OCI-LY1 (cell line): ENCODE measurements around the gene D2HGDH.

Experiments
- H2AFZ ChIP-seq: fragments of 200-600 bp; sonication (generic), shearing (Covaris generic); 2 replicates; pipeline ENCODE4 v1.6.0; 2014; ENCODE audit warnings: antibody characterized with exemption, mild to moderate bottlenecking, low read length
- H3F3A ChIP-seq: fragments of 200-600 bp; sonication (generic), shearing (Covaris generic); 2 replicates; pipeline ENCODE4 v1.6.0; 2014; ENCODE audit warnings: mild to moderate bottlenecking, antibody characterized with exemption, low read length, moderate library complexity; ENCODE audit not compliant: insufficient read depth
- H3K27ac ChIP-seq: fragments of 200-600 bp; sonication (generic); 2 replicates; pipeline ENCODE4 v1.5.1; 2014; ENCODE audit warnings: low read length, mixed run types, mild to moderate bottlenecking, low read depth; ENCODE audit not compliant: poor library complexity, severe bottlenecking
- H3K27me3 ChIP-seq: fragments of 200-600 bp; sonication (generic); 2 replicates; pipeline ENCODE4 v1.6.0; 2014; ENCODE audit warnings: antibody characterized with exemption, mild to moderate bottlenecking, low read length, moderate library complexity; ENCODE audit not compliant: insufficient read depth
- H3K36me3 ChIP-seq: fragments of 200-600 bp; sonication (generic); 2 replicates; pipeline ENCODE4 v1.6.1; 2014; ENCODE audit warnings: mild to moderate bottlenecking, antibody characterized with exemption, low read length, moderate library complexity, mixed read lengths; ENCODE audit not compliant: insufficient read depth
- H3K4me1 ChIP-seq: fragments of 200-600 bp; sonication (generic); 2 replicates; pipeline ENCODE4 v1.5.1; 2014; ENCODE audit warnings: mild to moderate bottlenecking, low read length, moderate library complexity; ENCODE audit not compliant: insufficient read depth, severe bottlenecking
- H3K4me2 ChIP-seq: fragments of 200-600 bp; sonication (generic), shearing (Covaris generic); 2 replicates; pipeline ENCODE4 v1.6.1; 2014; ENCODE audit warnings: low read length
- H3K4me3 ChIP-seq: fragments of 200-600 bp; sonication (generic); 2 replicates; pipeline ENCODE4 v1.5.1; 2014; ENCODE audit warnings: low read length, low read depth, mild to moderate bottlenecking, mixed read lengths; ENCODE audit not compliant: poor library complexity, severe bottlenecking
- H3K79me2 ChIP-seq: fragments of 200-600 bp; shearing (Covaris generic); 2 replicates; pipeline ENCODE4 v1.6.1; 2016; ENCODE audit warnings: mixed run types, low read length, mixed read lengths; ENCODE audit not compliant: insufficient read depth
- H3K9ac ChIP-seq: fragments of 200-600 bp; sonication (generic), shearing (Covaris generic); 2 replicates; pipeline ENCODE4 v1.6.1; 2014; ENCODE audit warnings: mild to moderate bottlenecking, low read length, mixed read lengths
- H3K9me2 ChIP-seq: fragments of 200-600 bp; sonication (generic), shearing (Covaris generic); 2 replicates; pipeline ENCODE4 v1.6.1; 2014; ENCODE audit warnings: low read depth, mild to moderate bottlenecking, low read length, mixed read lengths
- H3K9me3 ChIP-seq: fragments of 200-600 bp; shearing (Covaris generic); 2 replicates; pipeline ENCODE4 v1.6.1; 2014; ENCODE audit warnings: low read length, mixed read lengths
- H4K20me1 ChIP-seq: fragments of 200-600 bp; sonication (generic), shearing (Covaris generic); 2 replicates; pipeline ENCODE4 v1.6.0; 2016; ENCODE audit warnings: mild to moderate bottlenecking, low read length; ENCODE audit not compliant: insufficient read depth
- EZH2 ChIP-seq: fragments of 200-600 bp; sonication (generic), shearing (Covaris generic); IDR thresholded peaks from 2 replicates; pipeline ENCODE4 v1.8.0; 2017; ENCODE audit warnings: borderline replicate concordance, mixed run types, mild to moderate bottlenecking, antibody characterized with exemption, low read length, moderate library complexity, mixed read lengths
- TF ChIP-seq, protein P1 (sequence below): fragments of 200-600 bp; sonication (generic), shearing (Covaris generic); IDR thresholded peaks from 2 replicates; pipeline ENCODE4 v1.5.1; 2017; ENCODE audit warnings: mild to moderate bottlenecking, antibody characterized with exemption, low read length, moderate library complexity, mixed read lengths

The D2HGDH gene

DNA sequence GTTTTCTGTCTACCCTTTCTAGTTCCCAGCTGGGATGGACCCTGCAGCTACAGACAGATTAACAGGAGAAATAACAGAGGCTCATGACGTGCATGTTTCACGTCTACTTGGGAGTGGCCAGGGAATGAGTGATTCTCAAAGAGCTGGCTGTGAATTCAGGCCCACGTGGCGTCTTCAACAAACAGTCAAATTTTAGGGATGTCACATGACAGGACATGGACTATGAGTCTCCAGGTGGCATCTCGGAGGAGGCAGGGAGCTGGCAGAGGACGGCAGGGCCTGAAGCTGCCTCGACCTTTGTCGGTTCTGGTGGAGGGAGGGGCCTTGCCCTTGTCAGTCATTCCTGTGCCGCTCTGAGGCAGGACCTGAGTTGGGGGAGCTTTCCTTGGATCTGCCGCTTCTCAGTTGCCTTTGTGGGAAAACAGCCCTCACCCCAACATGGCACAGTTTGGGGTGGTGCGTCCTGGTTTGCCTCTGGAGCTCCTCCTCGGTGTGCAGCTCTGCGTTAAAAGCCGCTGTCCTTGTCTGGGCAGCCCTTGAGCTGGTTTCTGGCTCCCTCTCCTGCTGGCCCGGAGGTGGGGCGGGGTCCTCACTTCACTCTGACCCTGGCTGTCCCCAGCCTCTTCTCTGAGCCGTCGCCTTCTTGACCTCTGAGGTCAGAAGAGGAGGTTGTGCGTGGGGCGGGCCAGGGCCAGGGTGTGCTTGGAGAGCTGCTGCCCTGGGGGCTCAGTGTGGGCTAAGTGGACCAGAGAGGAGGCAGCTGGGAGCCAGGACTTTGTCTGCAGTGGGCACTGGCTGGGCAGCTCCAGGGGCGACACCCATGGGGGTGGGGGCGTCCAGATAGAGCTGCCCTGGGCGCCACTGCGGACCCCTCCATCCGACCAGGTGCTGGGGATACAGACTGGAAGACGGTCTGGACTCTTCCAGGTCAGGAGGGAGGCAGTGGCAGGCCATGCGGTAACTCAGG lies 30.1 kb downstream of the D2HGDH start:
- peaks cover 14% of the 10 kb centered on the region for H3K36me3 ChIP-seq
- H3K4me2 ChIP-seq, result no peak overlapping the region
- no peaks in the 10 kb centered on the region for H3K9me3 ChIP-seq
- H4K20me1 ChIP-seq, result no peaks in the 10 kb centered on the region
- H3K79me2 ChIP-seq, result no peaks in the 10 kb centered on the region
- H3K9me2 ChIP-seq, result no peaks in the 10 kb centered on the region
- no peaks in the 10 kb centered on the region for H3K4me1 ChIP-seq
- no peak overlapping the region for H2AFZ ChIP-seq
- no peak overlapping the region for H3K9ac ChIP-seq
- H3F3A ChIP-seq, result no peaks in the 10 kb centered on the region
- TF ChIP-seq, protein P1, sequence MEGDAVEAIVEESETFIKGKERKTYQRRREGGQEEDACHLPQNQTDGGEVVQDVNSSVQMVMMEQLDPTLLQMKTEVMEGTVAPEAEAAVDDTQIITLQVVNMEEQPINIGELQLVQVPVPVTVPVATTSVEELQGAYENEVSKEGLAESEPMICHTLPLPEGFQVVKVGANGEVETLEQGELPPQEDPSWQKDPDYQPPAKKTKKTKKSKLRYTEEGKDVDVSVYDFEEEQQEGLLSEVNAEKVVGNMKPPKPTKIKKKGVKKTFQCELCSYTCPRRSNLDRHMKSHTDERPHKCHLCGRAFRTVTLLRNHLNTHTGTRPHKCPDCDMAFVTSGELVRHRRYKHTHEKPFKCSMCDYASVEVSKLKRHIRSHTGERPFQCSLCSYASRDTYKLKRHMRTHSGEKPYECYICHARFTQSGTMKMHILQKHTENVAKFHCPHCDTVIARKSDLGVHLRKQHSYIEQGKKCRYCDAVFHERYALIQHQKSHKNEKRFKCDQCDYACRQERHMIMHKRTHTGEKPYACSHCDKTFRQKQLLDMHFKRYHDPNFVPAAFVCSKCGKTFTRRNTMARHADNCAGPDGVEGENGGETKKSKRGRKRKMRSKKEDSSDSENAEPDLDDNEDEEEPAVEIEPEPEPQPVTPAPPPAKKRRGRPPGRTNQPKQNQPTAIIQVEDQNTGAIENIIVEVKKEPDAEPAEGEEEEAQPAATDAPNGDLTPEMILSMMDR, result no peak
- no peak for TF ChIP-seq EZH2
- no peak overlapping the region for H3K27ac ChIP-seq
- no peaks in the 10 kb centered on the region for H3K27me3 ChIP-seq
- H3K4me3 ChIP-seq, result no peak overlapping the region

DNA sequence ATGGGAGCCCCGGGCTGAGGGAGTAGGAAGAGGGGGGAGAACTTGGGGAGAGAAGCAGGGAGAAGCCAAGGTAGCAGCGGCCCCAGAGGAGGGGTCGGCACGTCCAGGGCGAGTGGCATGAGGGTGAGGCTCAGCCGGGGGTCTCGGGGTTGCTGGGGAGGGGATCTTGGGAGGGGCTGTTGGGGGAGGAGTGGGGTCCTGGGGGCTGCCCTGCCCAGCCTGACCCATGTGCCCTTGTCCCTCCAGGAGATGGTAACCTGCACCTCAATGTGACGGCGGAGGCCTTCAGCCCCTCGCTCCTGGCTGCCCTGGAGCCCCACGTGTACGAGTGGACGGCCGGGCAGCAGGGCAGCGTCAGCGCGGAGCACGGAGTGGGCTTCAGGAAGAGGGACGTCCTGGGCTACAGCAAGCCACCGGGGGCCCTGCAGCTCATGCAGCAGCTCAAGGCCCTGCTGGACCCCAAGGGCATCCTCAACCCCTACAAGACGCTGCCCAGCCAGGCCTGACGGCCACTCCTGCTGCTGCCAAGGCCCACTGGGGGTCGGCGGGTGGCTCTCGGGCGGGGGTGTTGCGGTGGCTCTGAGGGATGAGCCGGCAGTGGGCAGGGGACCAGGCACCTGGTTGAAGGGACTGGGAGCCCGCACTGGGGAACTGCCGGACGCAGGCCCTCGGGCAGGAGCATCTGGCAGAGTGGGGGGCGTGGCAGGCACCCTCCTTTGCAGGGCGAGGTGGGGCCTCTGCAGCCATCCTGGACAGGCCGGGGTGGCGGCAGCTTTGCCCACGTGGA lies 33.2 kb downstream of the D2HGDH start:
- 0 out of 2 replicates have a peak, but pooled peaks cover 5% of the 10 kb centered on the region for H3K27me3 ChIP-seq
- H3K27ac ChIP-seq, result no peak overlapping the region
- TF ChIP-seq EZH2, result no peak
- TF ChIP-seq, protein P1, result no peak
- H2AFZ ChIP-seq, result no peak overlapping the region
- H3K79me2 ChIP-seq, result no peaks in the 10 kb centered on the region
- peaks cover 6% of the 10 kb centered on the region for H3K4me1 ChIP-seq
- H3F3A ChIP-seq, result no peaks in the 10 kb centered on the region
- H3K9ac ChIP-seq, result no peak overlapping the region
- no peaks in the 10 kb centered on the region for H4K20me1 ChIP-seq
- H3K9me2 ChIP-seq, result no peaks in the 10 kb centered on the region
- no peak overlapping the region for H3K4me3 ChIP-seq
- no peaks in the 10 kb centered on the region; the same call in 1 of the 2 replicates for H3K36me3 ChIP-seq
- no peak overlapping the region for H3K4me2 ChIP-seq
- no peaks in the 10 kb centered on the region for H3K9me3 ChIP-seq

DNA sequence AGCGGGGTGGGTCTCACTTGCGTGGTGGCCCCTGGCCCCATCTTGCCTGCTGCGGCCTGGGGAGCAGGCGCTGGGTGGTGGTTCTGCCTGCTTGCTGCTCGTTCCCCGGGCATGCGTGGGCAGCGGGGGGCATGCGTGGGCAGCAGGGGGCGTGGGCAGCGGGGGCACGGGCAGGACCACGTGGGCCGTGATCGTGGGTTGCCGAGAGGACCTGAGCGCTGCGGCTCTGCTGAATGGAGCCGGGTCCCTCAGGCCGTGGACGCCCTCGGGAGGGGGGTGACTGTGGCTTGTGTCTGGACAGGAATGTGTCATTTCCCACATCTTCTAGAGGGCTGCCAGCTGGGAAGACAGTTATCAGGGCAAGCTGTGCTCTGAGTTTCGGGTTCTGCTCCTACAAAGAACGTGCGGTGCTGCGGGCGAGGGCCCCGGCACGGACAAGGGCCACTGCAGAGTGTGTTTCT lies 33.9 kb downstream of the D2HGDH start:
- no peaks in the 10 kb centered on the region for H3K9me3 ChIP-seq
- no peaks in the 10 kb centered on the region for H3K79me2 ChIP-seq
- no peak overlapping the region for H3K4me2 ChIP-seq

More for the DNA sequence above, 33.9 kb downstream of the D2HGDH start:
- H3K27me3 ChIP-seq, result 0 out of 2 replicates have a peak, but pooled peaks cover 5% of the 10 kb centered on the region
- H2AFZ ChIP-seq, result no peak overlapping the region
- H3F3A ChIP-seq, result no peaks in the 10 kb centered on the region
- H3K9me2 ChIP-seq, result no peaks in the 10 kb centered on the region
- H3K4me1 ChIP-seq, result peaks cover 6% of the 10 kb centered on the region
- no peaks in the 10 kb centered on the region for H4K20me1 ChIP-seq
- H3K4me3 ChIP-seq, result no peak overlapping the region
- H3K36me3 ChIP-seq, result no peaks in the 10 kb centered on the region; the same call in 1 of the 2 replicates
- no peak overlapping the region for H3K9ac ChIP-seq
- H3K27ac ChIP-seq, result no peak overlapping the region
- TF ChIP-seq, protein P1, result no peak
- TF ChIP-seq EZH2, result no peak
